H9 (cell line): ENCODE data around the gene KRTAP16-1. TPM values are rescaled to one million over a fixed set of nuclear protein-coding genes. Genes with fewer than 3 reads are reported as not detected.

Experiments
- DNase-seq: peaks from one replicate; pipeline ENCODE4 v3.0.0-alpha.2; 2017
- H2AFZ ChIP-seq: one replicate; pipeline ENCODE4 v1.6.1; 2013; ENCODE audit warnings: mild to moderate bottlenecking, low read length, control low read depth, moderate library complexity
- H2AK5ac ChIP-seq: 2 replicates; pipeline ENCODE4 v1.6.1; 2013; ENCODE audit warnings: low read length, control low read depth, mixed read lengths; ENCODE audit not compliant: insufficient read length
- H2BK120ac ChIP-seq: one replicate; pipeline ENCODE4 v1.6.1; 2013; ENCODE audit warnings: low read depth, mild to moderate bottlenecking, low read length, control low read depth, inconsistent platforms; ENCODE audit not compliant: poor library complexity, severe bottlenecking
- H2BK12ac ChIP-seq: 2 replicates; pipeline ENCODE4 v1.6.1; 2013; ENCODE audit warnings: low read length, control low read depth, mixed read lengths, low read depth; ENCODE audit not compliant: insufficient read length
- H2BK15ac ChIP-seq: 2 replicates; pipeline ENCODE4 v1.6.1; 2013; ENCODE audit warnings: low read depth, low read length, control low read depth
- H2BK20ac ChIP-seq: one replicate; pipeline ENCODE4 v1.6.1; 2013; ENCODE audit warnings: low read depth, mild to moderate bottlenecking, low read length, control low read depth, inconsistent platforms; ENCODE audit not compliant: poor library complexity, severe bottlenecking
- H2BK5ac ChIP-seq: 2 replicates; pipeline ENCODE4 v1.6.1; 2013; ENCODE audit warnings: low read length, control low read depth, mixed read lengths; ENCODE audit not compliant: insufficient read length
- H3K14ac ChIP-seq: 2 replicates; pipeline ENCODE4 v1.6.1; 2013; ENCODE audit warnings: low read length, control low read depth; ENCODE audit not compliant: insufficient read depth
- H3K18ac ChIP-seq: 2 replicates; pipeline ENCODE4 v1.6.1; 2013; ENCODE audit warnings: low read depth, mild to moderate bottlenecking, mixed read lengths, low read length, control low read depth; ENCODE audit not compliant: insufficient read length
- H3K23ac ChIP-seq: 2 replicates; pipeline ENCODE4 v1.6.1; 2013; ENCODE audit warnings: low read length, control low read depth, mixed read lengths, low read depth; ENCODE audit not compliant: insufficient read length
- H3K23me2 ChIP-seq: 2 replicates; pipeline ENCODE4 v1.6.1; 2013; ENCODE audit warnings: low read depth, mild to moderate bottlenecking, mixed read lengths, low read length, control low read depth; ENCODE audit not compliant: insufficient read length, poor library complexity, severe bottlenecking
- H3K27ac ChIP-seq: 2 replicates; pipeline ENCODE4 v1.5.1; 2013; ENCODE audit warnings: low read length, control low read depth, mixed read lengths, low read depth; ENCODE audit not compliant: insufficient read length
- H3K27me3 ChIP-seq: 2 replicates; pipeline ENCODE4 v1.6.1; 2013; ENCODE audit warnings: low read length, control low read depth, inconsistent platforms; ENCODE audit not compliant: insufficient read depth
- H3K4ac ChIP-seq: 2 replicates; pipeline ENCODE4 v1.6.1; 2013; ENCODE audit warnings: low read depth, mild to moderate bottlenecking, control low read depth, inconsistent platforms, low read length, moderate library complexity
- H3K4me1 ChIP-seq: 2 replicates; pipeline ENCODE4 v1.6.1; 2013; ENCODE audit warnings: low read length, control low read depth, inconsistent platforms; ENCODE audit not compliant: insufficient read depth
- H3K4me2 ChIP-seq: 2 replicates; pipeline ENCODE4 v1.6.1; 2013; ENCODE audit warnings: low read length, control low read depth, mixed read lengths; ENCODE audit not compliant: insufficient read length, insufficient read depth
- H3K56ac ChIP-seq: 2 replicates; pipeline ENCODE4 v1.6.1; 2013; ENCODE audit warnings: low read depth, mild to moderate bottlenecking, mixed read lengths, low read length, control low read depth; ENCODE audit not compliant: insufficient read length
- H3K79me1 ChIP-seq: 2 replicates; pipeline ENCODE4 v1.6.1; 2013; ENCODE audit warnings: low read depth, mild to moderate bottlenecking, moderate library complexity, low read length, control low read depth, inconsistent platforms; ENCODE audit not compliant: insufficient read depth, poor library complexity, severe bottlenecking
- H3K79me2 ChIP-seq: 2 replicates; pipeline ENCODE4 v1.6.1; 2013; ENCODE audit warnings: low read length, control low read depth, inconsistent platforms; ENCODE audit not compliant: insufficient read depth
- H3K9ac ChIP-seq: 2 replicates; pipeline ENCODE4 v1.6.1; 2013; ENCODE audit warnings: low read length, control low read depth, mixed read lengths; ENCODE audit not compliant: insufficient read length; ENCODE audit errors: extremely low read depth
- H3K9me3 ChIP-seq: one replicate; pipeline ENCODE4 v1.6.1; 2013; ENCODE audit warnings: low read depth, low read length, inconsistent platforms; ENCODE audit not compliant: control insufficient read depth
- H3T11ph ChIP-seq: one replicate; pipeline ENCODE4 v1.6.1; 2013; ENCODE audit warnings: mild to moderate bottlenecking, low read length, control low read depth, inconsistent platforms
- H4K20me1 ChIP-seq: one replicate; pipeline ENCODE4 v1.6.1; 2013; ENCODE audit not compliant: control insufficient read depth, insufficient read length, insufficient read depth
- H4K5ac ChIP-seq: 2 replicates; pipeline ENCODE4 v1.6.1; 2013; ENCODE audit warnings: low read depth, mild to moderate bottlenecking, mixed read lengths, low read length, control low read depth; ENCODE audit not compliant: insufficient read length
- H4K8ac ChIP-seq: replicated peaks from 2 replicates; pipeline ENCODE4 v1.6.1; 2013; ENCODE audit warnings: low read length, control low read depth, mixed read lengths, low read depth; ENCODE audit not compliant: insufficient read length
- H4K91ac ChIP-seq: 2 replicates; pipeline ENCODE4 v1.6.1; 2013; ENCODE audit warnings: low read depth, mild to moderate bottlenecking, moderate library complexity, mixed read lengths, low read length, control low read depth; ENCODE audit not compliant: insufficient read length
- H3K27ac Mint-ChIP-seq, 3 experiments: 2 replicates in 2 of 3; 3 replicates in 1 of 3; pipeline ENCODE4 v1.8.0; 2020 to 2021; ENCODE audit warnings: mixed read lengths in 3 of 3, mild to moderate bottlenecking in 1 of 3, moderate library complexity in 1 of 3
- H3K27me3 Mint-ChIP-seq: 2 replicates; pipeline ENCODE4 v1.8.0; 2021; ENCODE audit warnings: low read depth, mild to moderate bottlenecking, moderate library complexity, mixed read lengths
- H3K36me3 Mint-ChIP-seq, 3 experiments: 2 replicates in 2 of 3; 3 replicates in 1 of 3; pipeline ENCODE4 v1.8.0; 2020 to 2021; ENCODE audit warnings: low read depth in 3 of 3, mixed read lengths in 3 of 3; ENCODE audit not compliant: insufficient read depth in 1 of 3
- H3K4me1 Mint-ChIP-seq, 2 experiments: 2 replicates each; pipeline ENCODE4 v1.8.0; 2020; ENCODE audit warnings: mixed read lengths in 2 of 2
- H3K4me3 Mint-ChIP-seq, 2 experiments: 2 replicates in 1 of 2; 3 replicates in 1 of 2; pipeline ENCODE4 v1.8.0; 2020 to 2021; ENCODE audit warnings: mild to moderate bottlenecking in 2 of 2, mixed read lengths in 2 of 2, moderate library complexity in 1 of 2
- H3K9me3 Mint-ChIP-seq, 2 experiments: 2 replicates in 1 of 2; 3 replicates in 1 of 2; pipeline ENCODE4 v1.8.0; 2020; ENCODE audit warnings: mild to moderate bottlenecking in 2 of 2, mixed read lengths in 2 of 2, moderate library complexity in 1 of 2
- WGBS: extraction: QIAGEN DNeasy Blood & Tissue Kit; methylation state at CpG from one replicate; pipeline ENCODE4 v1.1.7; 2013; ENCODE audit warnings: missing lambda C conversion rate, low lambda C conversion rate, mixed read lengths; ENCODE audit not compliant: insufficient read length; ENCODE audit errors: extremely low coverage; 5-methylcytosine and 5-hydroxymethylcytosine counted together
- total RNA-seq: library from RNA; stranded (reverse); gene quantifications from 2 replicates; pipeline ENCODE4 v1.2.1, GENCODE V29; 2021
- TF ChIP-seq, protein P1 (sequence below): fragments of 200-600 bp; sonication (generic); conservative IDR thresholded peaks from 3 replicates; pipeline ENCODE4 v1.8.0; 2021; ENCODE audit warnings: antibody characterized with exemption, mild to moderate bottlenecking

The KRTAP16-1 gene
- total RNA-seq, 1 experiment from 2014 or later, result not detected

- Histone ChIP-seq H2AK5ac (no peak overlapping the region), H2BK12ac (no peak overlapping the region), H3K79me1 (no peaks in the 10 kb centered on the region), H3K4me1 (no peaks in the 10 kb centered on the region), H3K18ac (no peak overlapping the region), H2AFZ (no peak overlapping the region), H3K27me3 (no peaks in the 10 kb centered on the region), H3K23ac (no peak overlapping the region), H3T11ph (no peak overlapping the region), H3K9me3 (no peaks in the 10 kb centered on the region), H3K14ac (no peak overlapping the region), H2BK120ac (no peak overlapping the region), H2BK5ac (no peak overlapping the region), H3K23me2 (no peaks in the 10 kb centered on the region), H3K4me2 (no peak overlapping the region), H4K20me1 (no peaks in the 10 kb centered on the region), H3K4ac (no peak overlapping the region), H4K91ac (no peak overlapping the region), H3K56ac (no peak overlapping the region), H3K79me2 (no peaks in the 10 kb centered on the region), H3K9ac (no peak overlapping the region), H3K27ac (no peak overlapping the region), H2BK15ac (no peak overlapping the region), H4K8ac (no peak overlapping the region), H2BK20ac (no peak overlapping the region), H4K5ac (no peak overlapping the region)
- no peak for DNase-seq
- Mint-ChIP-seq H3K36me3 (peaks cover 2 to 19% (median 3%) of the 10 kb centered on the region in 3 experiments), H3K9me3 (peaks cover 13 to 20% of the 10 kb centered on the region in 2 experiments), H3K4me1 (peaks cover 0 to 7% of the 10 kb centered on the region in 2 experiments; a peak in 3 of 4 replicates), H3K4me3 (no peak overlapping the region), H3K27me3 (peaks cover 17% of the 10 kb centered on the region), H3K27ac (no peak overlapping the region)
- TF ChIP-seq, protein P1, sequence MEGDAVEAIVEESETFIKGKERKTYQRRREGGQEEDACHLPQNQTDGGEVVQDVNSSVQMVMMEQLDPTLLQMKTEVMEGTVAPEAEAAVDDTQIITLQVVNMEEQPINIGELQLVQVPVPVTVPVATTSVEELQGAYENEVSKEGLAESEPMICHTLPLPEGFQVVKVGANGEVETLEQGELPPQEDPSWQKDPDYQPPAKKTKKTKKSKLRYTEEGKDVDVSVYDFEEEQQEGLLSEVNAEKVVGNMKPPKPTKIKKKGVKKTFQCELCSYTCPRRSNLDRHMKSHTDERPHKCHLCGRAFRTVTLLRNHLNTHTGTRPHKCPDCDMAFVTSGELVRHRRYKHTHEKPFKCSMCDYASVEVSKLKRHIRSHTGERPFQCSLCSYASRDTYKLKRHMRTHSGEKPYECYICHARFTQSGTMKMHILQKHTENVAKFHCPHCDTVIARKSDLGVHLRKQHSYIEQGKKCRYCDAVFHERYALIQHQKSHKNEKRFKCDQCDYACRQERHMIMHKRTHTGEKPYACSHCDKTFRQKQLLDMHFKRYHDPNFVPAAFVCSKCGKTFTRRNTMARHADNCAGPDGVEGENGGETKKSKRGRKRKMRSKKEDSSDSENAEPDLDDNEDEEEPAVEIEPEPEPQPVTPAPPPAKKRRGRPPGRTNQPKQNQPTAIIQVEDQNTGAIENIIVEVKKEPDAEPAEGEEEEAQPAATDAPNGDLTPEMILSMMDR, result no peak
- no CpG with 5 or more reads among the region's 5 CpGs for WGBS
Observed at GRCh38 chr17:41338961-41339485, 29.9 kb upstream of the KRTAP16-1 start.
